Activated CD4-positive, CD25-positive, alpha-beta regulatory T cell treated with anti-CD3 and anti-CD28 coated beads, Interleukin-2, amount 50 U/mL, for 16 hours (primary cell): ENCODE measurements around the gene BMP8B.
A peak's percentile ranks its signal among the peaks of the same experiment; 100 is the strongest.
"Not testable (repeated sequence)": the region's sequence is repeated elsewhere in the genome, so short reads cannot be mapped to it uniquely, and the experiment has no call there.

Experiments used
- DNase-seq: peaks from one replicate; pipeline ENCODE4 v3.0.0-alpha.2; 2020; ENCODE audit warnings: low read depth, low spot score

The BMP8B gene

GRCh38 chr1:39788758-39789570 lies at the start of gene BMP8B:
TSS of gene BMP8B (minus strand) at chr1:39788865. CDS start at chr1:39788485, 380 bp downstream.
- DNase-seq, result no peak

GRCh38 chr1:39836595-39837110 lies 48.0 kb upstream of the BMP8B start:
- DNase-seq, result no peak

DNA sequence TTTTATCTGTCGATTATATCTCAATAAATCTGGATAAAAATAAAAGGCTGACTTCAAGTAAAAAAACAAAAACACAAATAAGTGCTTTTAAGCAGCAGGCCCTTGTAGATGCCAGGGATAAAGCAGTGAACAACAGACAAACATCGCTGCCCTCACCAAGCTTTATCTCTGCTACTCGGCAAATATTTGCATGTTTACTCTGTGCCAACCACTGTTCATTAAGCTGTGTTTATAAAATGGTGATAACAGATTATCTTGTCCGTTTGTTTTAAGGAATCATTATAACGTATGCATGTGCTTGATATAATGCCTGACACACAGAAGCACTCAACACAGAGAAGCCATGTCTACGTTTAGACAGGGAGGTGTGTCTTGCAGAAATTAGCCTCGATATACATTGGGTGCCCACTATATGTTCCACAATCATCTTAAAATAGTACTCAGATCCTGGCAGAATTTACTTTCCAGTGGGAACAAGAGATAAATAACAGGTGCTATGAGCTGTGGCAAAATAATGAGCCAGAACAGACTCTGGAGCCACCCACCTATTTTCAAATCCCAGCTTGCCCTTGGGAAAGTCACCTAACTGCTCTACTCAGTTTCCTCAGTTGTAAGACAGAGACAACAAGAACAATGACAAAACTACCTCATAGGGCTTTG lies 47.4 kb upstream of the BMP8B start:
- no peak for DNase-seq

GRCh38 chr1:39835110-39835509 lies 46.4 kb upstream of the BMP8B start:
- no peak for DNase-seq

GRCh38 chr1:39833621-39834385 lies 45.1 kb upstream of the BMP8B start:
- DNase-seq, result no peak

DNA sequence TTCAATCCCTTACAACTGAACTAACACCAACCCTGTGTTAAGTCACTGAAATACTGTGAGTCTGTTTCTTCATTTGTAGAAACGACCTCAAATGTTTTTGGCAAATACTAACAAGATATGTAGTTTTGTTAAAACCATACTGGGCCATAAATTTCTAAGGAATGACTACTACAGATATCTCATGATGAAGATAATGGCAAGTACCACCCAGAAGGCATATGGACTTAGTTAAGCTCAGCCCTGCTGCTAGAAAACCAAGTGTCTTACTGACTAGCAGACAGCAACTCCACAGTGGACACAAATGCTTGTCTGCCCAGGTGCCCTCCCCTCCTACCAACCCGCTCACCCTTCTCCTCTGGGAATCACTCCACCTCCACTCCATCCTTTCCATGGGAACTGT lies 44.5 kb upstream of the BMP8B start:
- no peak for DNase-seq

DNA sequence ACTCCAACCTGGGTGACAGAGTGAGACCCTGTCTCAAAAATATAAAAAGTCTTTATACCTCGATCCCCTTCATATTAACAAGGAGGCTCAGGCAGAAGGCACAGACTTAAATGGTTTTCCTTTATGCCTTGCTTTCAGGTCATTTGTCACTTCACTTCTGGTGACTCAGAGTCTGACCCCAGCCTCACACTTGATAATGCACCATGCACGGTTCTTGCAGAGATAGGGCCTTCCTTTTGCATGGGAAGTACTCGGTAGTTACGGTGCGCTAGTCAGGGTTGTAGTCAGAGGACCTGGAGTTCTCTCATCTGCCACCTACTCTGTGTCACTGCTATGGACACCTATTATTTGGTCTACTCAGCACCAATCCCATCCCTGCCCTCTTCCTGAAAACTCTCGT lies 43.6 kb upstream of the BMP8B start:
- DNase-seq, result no peak

DNA sequence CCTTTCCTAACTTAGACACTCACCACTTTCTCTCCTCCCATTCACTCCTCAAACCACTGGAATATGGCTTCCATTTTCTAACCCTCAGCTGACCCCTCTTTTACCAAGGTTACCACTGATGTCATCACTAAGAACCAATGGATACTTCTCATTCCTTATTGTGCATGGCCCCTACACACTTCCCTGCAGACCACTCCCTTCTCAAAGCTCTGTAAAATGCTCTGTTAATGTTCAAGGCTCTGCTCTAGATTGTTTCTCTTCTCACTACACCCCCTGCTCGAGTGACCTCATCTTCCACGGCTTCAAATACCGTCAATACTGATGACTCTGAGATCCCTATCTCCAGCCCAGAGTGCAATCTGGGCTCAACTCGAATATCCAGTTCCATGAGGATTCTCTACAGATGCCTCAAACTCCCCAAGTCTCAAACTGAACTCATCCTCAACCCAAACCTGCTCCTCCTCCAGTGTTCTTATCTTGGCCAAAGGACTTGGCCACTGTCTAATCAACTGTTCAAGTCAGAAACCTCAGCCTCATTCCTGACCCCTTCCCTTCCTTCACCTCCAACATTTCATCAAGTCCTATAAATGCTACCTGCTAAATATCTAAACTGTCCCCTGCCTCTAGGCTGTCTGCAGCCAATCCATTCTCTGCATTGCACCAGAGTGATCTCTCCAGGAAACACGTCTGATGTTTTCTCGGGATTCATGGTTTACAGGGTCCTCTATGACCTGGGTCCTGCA lies 41.3 kb upstream of the BMP8B start:
- no peak for DNase-seq

DNA sequence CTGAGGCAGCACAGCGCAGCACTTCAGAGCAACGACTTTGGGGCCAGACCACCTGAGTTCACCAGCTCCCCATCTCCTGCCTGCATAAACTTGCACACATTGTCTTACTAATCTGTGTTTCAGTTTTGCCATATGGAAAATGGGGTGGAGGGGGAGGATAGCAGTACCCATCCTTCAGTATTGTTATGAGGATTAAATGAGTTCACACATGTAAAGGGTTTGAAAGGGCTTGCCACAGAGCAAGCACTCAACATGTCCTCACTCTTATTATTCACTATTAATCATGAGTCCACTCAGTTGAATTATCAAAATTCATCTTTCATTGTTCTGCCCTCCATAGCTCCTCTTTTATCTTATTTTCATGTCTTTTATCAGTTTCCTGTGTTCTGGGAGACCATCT lies 40.1 kb upstream of the BMP8B start:
- DNase-seq, result no peak

DNA sequence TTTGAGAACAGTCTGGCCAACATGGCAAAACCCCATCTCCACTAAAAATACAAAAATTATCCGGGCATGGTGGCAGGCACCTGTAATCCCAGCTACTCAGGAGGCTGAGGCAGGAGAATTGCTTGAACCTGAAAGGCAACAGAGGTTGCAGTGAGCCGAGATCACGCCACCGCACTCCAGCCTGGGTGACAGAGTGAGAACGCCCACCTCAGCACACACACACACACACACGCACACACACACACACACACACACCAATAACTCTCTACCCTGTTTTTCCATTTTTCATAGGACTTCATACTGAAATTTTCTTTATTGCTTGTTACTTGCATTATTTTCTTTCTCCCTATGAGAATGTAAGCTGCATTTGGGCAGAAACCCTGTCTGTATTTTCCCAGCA lies 39.6 kb upstream of the BMP8B start:
- DNase-seq, result not testable (repeated sequence)

GRCh38 chr1:39827201-39827600 lies 38.5 kb upstream of the BMP8B start:
- DNase-seq, result no peak

GRCh38 chr1:39826583-39826982 lies 37.9 kb upstream of the BMP8B start:
- no peak for DNase-seq

DNA sequence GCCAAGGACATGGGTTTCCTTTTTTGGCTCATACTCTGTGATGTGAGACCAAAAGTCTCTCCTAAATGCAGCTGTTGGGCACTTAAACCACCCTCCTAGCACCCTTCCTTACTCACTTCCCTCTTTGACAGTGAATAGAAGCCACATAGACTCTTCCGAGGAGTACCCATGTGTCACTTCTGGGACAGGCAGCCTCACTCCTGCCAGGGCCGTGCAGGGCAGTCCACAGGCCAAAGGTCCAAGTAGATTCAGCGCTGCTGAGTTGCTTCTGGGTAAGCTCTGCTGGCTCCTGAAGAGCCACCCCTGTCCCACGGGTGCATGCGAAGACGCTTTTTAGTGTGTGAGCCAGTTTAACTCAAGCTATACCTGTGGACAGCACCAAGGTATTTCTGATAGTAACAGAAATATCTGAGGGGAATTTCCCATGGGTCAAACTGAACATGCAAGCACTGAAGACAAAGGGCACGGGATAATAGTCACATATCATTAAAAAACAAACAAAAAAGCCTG lies 36.8 kb upstream of the BMP8B start:
- no peak for DNase-seq

- not testable (repeated sequence) for DNase-seq
These were observed 34.8 kb upstream of the BMP8B start for GRCh38 chr1:39823450-39823849.

DNA sequence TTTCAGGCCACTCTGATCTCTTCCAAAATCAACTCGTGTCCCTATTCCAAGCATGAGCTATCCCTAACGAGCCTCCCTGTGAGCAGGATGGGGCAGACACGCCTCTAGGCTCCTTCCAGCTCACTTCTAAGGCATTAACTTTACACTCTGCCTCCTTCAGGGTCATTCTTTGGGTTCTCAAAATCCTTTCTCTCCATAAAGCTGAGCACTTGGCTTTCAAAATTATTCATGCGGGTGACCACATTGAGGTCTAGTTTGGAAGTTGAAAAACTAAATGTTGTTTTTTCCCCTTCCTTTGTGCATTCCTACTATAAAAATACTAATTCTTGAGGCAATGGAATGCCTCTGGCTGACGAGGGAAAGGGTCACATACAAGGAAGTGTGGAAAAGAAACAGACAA lies 33.5 kb upstream of the BMP8B start:
- DNase-seq, result no peak

DNA sequence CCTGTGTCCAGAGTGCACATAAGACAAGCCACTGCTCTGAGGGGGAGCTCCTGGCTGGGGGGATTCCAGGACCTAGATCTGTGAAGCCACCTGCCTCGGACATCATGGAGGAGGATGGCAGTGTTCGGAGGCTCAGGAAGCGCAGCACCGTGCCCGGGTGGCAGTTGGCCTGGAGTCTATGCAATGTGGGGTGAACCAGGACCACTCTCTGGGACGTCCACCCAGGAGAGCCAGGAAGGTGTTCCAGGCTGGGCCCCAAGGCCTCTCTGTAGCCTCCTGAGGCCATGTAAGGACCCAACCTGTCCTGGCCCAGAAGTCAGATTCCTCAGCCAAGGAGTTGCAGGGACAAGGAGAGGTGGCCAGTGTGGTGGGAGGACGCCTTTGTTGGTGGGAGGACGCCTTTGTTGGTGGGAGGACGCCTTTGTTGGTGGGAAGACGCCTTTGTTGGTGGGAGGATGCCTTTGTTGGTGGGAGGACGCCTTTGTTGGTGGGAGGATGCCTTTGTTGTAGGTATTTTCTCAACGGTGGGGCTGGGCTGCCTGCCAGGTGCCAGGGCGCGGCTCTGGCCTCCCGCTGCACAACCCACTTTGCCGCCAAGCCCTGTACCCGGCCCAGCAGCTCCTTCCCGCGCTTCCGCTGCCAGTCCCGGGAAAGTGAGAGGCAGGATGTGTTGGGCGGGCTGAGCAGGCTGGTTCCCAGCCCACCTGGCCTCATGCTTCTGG lies 30.6 kb upstream of the BMP8B start:
- DNase-seq, result no peak

- no peak for DNase-seq
These were observed 29.8 kb upstream of the BMP8B start for GRCh38 chr1:39818482-39818881.

- peak; percentile 35 for DNase-seq
These were observed 28.6 kb upstream of the BMP8B start for GRCh38 chr1:39817091-39817932.

DNA sequence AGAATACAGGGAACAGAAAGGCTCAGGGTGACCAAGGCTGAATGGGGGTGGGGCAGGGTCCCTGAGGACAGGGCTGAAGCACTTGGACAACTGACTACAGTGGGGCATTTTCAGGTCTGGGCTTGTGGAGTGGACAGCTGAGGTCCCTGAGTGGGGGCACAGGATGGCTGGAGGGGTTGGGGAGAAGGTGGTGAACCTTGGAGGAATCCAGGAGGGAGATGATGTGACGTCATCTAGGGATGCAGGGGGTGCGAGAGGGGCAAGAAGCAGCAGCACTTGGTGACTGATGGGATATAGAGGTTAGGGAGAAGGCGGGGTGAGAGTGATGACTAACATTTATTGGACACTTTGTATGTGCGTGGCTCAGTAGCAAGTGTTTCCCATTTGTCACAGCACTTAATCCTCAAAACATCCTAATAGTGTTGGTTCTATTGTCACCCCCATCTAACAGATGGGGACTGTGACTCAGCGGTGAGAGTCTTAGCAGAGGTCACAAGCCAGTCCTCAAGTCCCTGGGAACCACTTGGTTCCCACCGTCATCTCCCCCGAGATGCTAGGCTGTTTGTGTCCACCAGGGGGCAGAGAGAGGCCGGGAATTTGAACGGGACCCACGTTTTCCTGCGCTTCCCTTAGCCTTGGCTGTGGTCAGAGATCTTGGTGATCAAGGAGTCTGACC lies 27.9 kb upstream of the BMP8B start:
- no peak for DNase-seq
